Lower lobe of right lung (tissue), 2 donors: Measurements from ENCODE around the gene CAMK1G. TPM values are rescaled to one million over a fixed set of nuclear protein-coding genes. Genes with fewer than 3 reads are reported as not detected.
A peak's percentile ranks its signal among the peaks of the same experiment; 100 is the strongest.

Source experiments
- ATAC-seq, 2 donors: fragments of 200-7000 bp; cut with Tn5 transposase; one replicate each; pipeline ENCODE4 v1.9.1; 2020 to 2022; ENCODE audit warnings: mild to moderate bottlenecking in 2 of 2, moderate library complexity in 2 of 2
- DNase-seq: peaks from one replicate; pipeline ENCODE4 v3.0.0-alpha.2; 2020
- H3K27ac ChIP-seq: fragments of 200-600 bp; one replicate; pipeline ENCODE4 v1.8.0; 2022
- H3K27me3 ChIP-seq: fragments of 200-600 bp; one replicate; pipeline ENCODE4 v1.8.0; 2022; ENCODE audit warnings: low read depth
- H3K36me3 ChIP-seq: fragments of 200-600 bp; one replicate; pipeline ENCODE4 v1.8.0; 2022; ENCODE audit warnings: mild to moderate bottlenecking
- H3K4me1 ChIP-seq: fragments of 200-600 bp; one replicate; pipeline ENCODE4 v1.8.0; 2022
- H3K4me3 ChIP-seq: fragments of 200-600 bp; one replicate; pipeline ENCODE4 v1.8.0; 2022; ENCODE audit warnings: mild to moderate bottlenecking
- H3K9me3 ChIP-seq: fragments of 200-600 bp; one replicate; pipeline ENCODE4 v1.8.0; 2022
- intact Hi-C: fragments of 100-400 bp; cut with DNase I; formaldehyde crosslinking; loops from one replicate; pipeline ENCODE4 v1.11.0; 2022
- total RNA-seq: library from RNA; stranded (reverse); fragmentation: NEBNext Ultra II Directional; extraction: Animal tissue kit (Norgen Biotek cat#: 25700); gene quantifications from one replicate; pipeline ENCODE4 v1.2.1, GENCODE V29; 2021
- TF ChIP-seq, protein P1 (sequence below): fragments of 200-600 bp; IDR thresholded peaks from one replicate; pipeline ENCODE4 v1.8.0; 2022; ENCODE audit warnings: antibody characterized with exemption, mild to moderate bottlenecking
- donor health status: DM: no; HTN: yes; CAD: no; lungs with severe emphysema.

Gene CAMK1G
- total RNA-seq, 1 donor from 2014 or later, result 0.56 TPM

DNA sequence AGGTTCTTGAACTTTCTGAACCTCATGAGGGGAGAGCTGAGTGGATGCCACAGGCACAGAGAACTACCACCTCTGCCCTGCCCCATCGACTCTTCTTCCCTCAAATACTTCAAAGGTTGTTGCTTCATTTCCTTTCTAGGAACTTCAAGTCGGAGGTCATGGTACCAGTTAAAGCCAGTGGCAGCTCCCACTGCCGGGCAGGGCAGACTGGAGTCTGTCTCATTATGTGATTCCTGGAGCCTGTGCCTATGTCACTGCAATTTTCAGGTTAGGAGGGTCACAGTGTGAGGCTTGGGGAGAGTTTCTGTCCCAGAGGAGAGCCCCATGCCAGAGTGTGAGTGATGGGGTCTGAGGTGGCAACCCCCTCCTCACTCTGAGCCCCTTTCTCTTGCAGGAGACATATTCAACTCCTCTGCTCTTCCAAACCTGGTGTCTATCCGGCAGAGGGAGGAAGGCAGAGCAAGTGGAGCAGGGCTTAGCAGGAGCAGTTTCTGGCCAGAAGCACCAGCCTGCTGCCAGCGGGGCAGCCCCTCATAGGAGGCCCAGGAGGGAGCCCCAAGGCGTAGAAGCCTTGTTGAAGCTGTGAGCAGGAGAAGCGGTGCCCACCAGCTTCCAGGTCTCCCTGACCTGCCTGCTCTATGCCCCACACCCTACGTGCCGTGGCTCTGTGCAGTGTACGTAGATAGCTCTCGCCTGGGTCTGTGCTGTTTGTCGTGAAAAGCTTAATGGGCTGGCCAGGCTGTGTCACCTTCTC is 29.3 kb downstream of the CAMK1G start:
- H3K27ac ChIP-seq, result no peak overlapping the region
- no peak for DNase-seq
- TF ChIP-seq, protein P1, sequence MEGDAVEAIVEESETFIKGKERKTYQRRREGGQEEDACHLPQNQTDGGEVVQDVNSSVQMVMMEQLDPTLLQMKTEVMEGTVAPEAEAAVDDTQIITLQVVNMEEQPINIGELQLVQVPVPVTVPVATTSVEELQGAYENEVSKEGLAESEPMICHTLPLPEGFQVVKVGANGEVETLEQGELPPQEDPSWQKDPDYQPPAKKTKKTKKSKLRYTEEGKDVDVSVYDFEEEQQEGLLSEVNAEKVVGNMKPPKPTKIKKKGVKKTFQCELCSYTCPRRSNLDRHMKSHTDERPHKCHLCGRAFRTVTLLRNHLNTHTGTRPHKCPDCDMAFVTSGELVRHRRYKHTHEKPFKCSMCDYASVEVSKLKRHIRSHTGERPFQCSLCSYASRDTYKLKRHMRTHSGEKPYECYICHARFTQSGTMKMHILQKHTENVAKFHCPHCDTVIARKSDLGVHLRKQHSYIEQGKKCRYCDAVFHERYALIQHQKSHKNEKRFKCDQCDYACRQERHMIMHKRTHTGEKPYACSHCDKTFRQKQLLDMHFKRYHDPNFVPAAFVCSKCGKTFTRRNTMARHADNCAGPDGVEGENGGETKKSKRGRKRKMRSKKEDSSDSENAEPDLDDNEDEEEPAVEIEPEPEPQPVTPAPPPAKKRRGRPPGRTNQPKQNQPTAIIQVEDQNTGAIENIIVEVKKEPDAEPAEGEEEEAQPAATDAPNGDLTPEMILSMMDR, result no peak
- H3K27me3 ChIP-seq, result no peaks in the 10 kb centered on the region
- peak in 1 of 2 donors; percentile 20 for ATAC-seq
- H3K4me1 ChIP-seq, result no peaks in the 10 kb centered on the region
- H3K4me3 ChIP-seq, result no peak overlapping the region
- intact Hi-C loops, result no loop called here
- H3K9me3 ChIP-seq, result no peaks in the 10 kb centered on the region
- H3K36me3 ChIP-seq, result peaks cover 8% of the 10 kb centered on the region

DNA sequence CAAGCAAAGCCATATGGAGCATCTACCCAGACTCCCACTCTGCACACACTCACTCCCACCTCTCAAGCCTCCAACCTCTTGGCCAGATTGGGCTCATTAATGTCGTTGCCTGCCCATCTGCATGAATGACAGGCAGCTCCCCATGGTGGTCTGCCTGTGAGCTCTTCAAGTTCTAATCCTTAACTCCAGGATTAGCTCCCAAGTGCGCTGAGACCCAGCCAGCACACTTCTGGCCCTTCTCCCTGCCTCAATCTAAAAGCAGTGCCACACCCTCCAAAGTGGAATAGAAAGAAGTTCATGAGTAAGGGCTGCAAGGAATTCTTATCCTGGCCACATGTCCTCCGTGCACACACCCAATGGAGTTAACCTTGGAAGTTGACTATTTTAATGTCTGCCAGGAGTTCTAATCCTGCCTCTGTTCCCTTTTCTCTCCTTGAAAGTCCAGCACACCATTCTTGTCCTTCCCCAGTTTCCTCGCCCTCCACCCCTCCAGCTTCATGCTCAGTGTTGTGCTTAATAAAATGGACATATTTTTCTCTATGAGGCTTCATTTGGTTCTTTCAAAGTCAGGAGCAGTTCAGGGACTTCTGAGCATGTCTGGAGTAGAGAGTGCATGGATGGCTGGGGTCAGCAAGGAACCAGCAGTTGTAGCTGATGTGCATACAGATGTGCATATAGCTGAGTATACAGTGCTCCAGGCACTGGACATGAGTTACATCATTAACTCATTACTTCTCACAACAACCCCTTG is 30.1 kb downstream of the CAMK1G start:
- intact Hi-C loops, result no loop called here

DNA sequence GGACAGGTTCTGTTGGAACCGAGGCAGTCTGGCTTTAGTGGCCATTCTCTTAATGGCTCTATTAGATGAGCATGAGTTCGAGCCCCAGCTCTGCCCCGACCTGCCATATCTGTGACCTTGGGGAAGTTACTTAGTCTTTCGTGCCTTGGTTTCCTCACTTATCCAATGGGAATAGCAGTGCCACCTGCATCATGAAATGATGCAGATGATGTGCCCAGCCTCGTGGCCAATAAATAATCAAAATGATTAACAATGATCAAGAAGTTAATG is 30.6 kb downstream of the CAMK1G start:
- Histone ChIP-seq H3K27ac (no peak overlapping the region), H3K4me1 (no peaks in the 10 kb centered on the region), H3K27me3 (no peaks in the 10 kb centered on the region), H3K9me3 (no peaks in the 10 kb centered on the region), H3K4me3 (no peak overlapping the region), H3K36me3 (peaks cover 8% of the 10 kb centered on the region)
- DNase-seq, result no peak
- TF ChIP-seq, protein P1, result no peak
- no peak for ATAC-seq
- intact Hi-C loops, result no loop called here

More for the DNA sequence above, 30.1 kb downstream of the CAMK1G start:
- H3K36me3 ChIP-seq, result peaks cover 8% of the 10 kb centered on the region
- H3K4me1 ChIP-seq, result no peaks in the 10 kb centered on the region
- TF ChIP-seq, protein P1, result no peak
- H3K4me3 ChIP-seq, result no peak overlapping the region
- no peaks in the 10 kb centered on the region for H3K9me3 ChIP-seq
- H3K27me3 ChIP-seq, result no peaks in the 10 kb centered on the region
- no peak for DNase-seq
- ATAC-seq, result no peak
- no peak overlapping the region for H3K27ac ChIP-seq

DNA sequence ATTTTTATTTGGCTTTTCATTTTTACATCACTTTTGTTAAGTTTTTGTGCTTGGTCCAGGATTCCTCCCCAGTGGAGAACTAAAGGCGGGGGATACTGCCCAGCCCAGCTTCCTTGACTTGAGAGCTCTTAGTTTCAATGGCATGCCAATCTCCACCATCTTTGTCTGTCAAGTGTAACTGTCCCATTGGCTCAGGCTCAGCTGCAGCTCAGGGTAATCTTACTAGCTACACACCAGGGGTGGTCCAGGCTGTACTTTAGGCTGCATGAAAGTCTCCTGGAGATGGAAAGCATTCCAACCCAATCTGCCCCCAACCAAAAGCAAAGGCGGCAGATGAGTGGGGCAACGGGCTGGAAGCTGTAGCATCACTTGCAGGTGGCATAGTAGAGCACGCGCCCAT is 31.4 kb downstream of the CAMK1G start:
- TF ChIP-seq, protein P1, result no peak
- Histone ChIP-seq H3K27ac (no peak overlapping the region), H3K4me3 (no peak overlapping the region), H3K9me3 (no peaks in the 10 kb centered on the region), H3K4me1 (no peaks in the 10 kb centered on the region), H3K27me3 (no peaks in the 10 kb centered on the region), H3K36me3 (peaks cover 8% of the 10 kb centered on the region)
- DNase-seq, result no peak
- no peak for ATAC-seq
- intact Hi-C loops, result no loop called here

DNA sequence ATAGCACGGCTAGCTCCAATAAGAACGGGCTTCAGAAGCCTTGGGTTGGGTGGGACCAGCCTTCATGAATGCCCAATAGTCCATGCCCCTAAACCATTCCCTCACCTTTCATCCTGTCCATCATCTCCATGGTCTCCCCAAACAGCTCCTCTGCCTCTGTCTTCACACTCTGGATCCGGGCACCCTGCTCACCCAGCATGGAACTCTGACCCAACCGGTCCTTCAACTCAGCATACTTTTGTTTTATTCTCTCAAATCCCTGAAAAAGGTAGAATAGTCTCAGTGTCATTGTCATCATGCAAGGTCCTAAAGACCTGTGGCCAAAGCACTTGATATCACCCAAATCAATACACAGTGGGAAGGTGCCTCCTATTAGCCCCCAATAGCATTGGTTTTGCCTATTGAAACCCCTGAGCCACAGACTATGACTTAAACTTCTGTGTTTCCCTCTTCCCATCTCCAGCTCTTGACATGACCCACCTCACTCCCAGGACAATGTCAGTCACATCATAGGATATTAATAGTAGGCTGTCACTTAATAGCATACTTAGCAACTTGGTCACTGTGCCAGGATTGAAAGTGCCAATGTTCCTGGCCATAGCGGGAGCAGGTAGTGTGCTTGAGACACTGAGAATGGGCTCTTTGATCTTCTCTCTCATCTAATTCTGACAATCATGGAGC is 33.0 kb downstream of the CAMK1G start:
- Histone ChIP-seq H3K36me3 (peaks cover 8% of the 10 kb centered on the region), H3K27ac (no peak overlapping the region), H3K4me3 (no peak overlapping the region), H3K4me1 (peaks cover 6% of the 10 kb centered on the region), H3K27me3 (no peaks in the 10 kb centered on the region), H3K9me3 (no peaks in the 10 kb centered on the region)
- ATAC-seq, result no peak
- no peak for DNase-seq
- TF ChIP-seq, protein P1, result no peak
- intact Hi-C loops, result no loop called here
